ENCODE results near the gene PSMD7. TPM values are rescaled to one million over a fixed set of nuclear protein-coding genes. Genes with fewer than 3 reads are reported as not detected.

Gene PSMD7
- 75.5 to 78.3 TPM (median 76.8 TPM) in 3 replicates for total RNA-seq

DNA sequence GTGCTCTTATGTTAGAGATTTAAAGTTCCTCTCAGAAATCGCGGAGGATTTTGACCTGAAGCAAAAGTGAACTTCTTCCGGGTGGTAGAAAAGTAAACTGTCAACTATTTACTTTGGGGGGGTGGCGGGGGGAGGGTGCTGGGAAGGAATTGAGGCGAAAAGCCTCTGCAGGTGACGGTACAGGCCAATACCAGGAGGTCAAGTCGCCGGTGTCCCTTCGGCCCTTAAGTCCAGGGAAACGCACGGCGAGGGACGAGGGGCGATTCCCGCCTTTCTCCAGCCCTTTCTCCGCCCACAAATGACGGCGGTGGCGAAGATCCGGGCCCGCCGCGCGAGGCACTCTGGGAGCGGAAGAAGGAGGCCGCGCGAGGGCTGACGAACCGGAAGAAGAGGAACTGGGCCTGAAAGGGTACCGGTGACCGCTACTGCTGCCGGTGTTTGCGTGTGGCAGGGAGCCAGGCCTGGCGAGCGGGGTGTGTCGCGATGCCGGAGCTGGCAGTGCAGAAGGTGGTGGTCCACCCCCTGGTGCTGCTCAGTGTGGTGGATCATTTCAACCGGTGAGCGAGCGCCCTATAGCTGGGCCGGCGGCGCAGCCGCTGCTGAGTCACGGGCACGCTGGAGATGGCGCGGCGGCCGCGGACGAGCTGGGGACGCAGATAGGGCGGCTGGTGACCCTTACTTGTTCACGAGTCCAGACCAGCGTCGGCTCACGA is at the start of gene PSMD7:
TSS of gene PSMD7 (plus strand) at position 383 of the 713 bp plus-strand sequence. CDS start at position 484, 101 bp downstream.
- no peak for TF ChIP-seq CTCF (IDR thresholded peaks at IDR 0.05; ENCODE audit: unreplicated experiment)
- Mint-ChIP-seq H3K9me3 (peaks cover 7% of the 10 kb centered on the region), H3K27ac (peak within 1 kb of the TSS; percentile 93), H3K36me3 (peaks cover 20% of the 10 kb centered on the region), H3K4me3 (peak within 1 kb of the TSS; percentile 76), H3K27me3 (ENCODE audit: low read depth) (no peaks in the 10 kb centered on the region), H3K4me1 (peaks cover 29% of the 10 kb centered on the region)
- DNase-seq (ENCODE audit: low spot score in 2 of 2, unreplicated experiment in 2 of 2) = peak; percentile 64 to 84

DNA sequence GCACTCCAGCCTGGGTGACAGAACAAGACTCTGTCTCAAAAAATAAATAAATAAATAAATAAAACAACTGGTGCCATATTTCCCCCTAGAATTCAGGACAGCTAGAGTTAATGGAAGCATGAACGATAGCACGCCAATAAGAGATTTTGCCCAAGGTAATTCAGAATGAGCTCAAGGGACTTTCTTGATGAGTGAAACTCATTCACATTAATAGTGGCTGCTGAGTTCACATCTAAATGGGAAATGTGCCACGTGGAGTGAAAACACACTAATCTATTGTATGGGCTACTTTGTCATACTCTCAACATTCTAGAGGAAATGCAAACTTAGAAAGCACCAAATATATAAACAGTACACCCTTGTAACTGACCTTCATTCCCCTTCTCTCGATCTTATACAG is 47.4 kb upstream of the PSMD7 start:
- H3K9me3 Mint-ChIP-seq = peaks cover 4% of the 10 kb centered on the region
- H3K27ac Mint-ChIP-seq = no peak overlapping the region
- H3K36me3 Mint-ChIP-seq = no peaks in the 10 kb centered on the region
- no peak for TF ChIP-seq CTCF (IDR thresholded peaks at IDR 0.05; ENCODE audit: unreplicated experiment)
- peaks cover 5% of the 10 kb centered on the region for H3K27me3 Mint-ChIP-seq (ENCODE audit: low read depth)
- peaks cover 1% of the 10 kb centered on the region for H3K4me1 Mint-ChIP-seq
- DNase-seq (ENCODE audit: low spot score in 2 of 2, unreplicated experiment in 2 of 2) = no peak
- no peak overlapping the region for H3K4me3 Mint-ChIP-seq

DNA sequence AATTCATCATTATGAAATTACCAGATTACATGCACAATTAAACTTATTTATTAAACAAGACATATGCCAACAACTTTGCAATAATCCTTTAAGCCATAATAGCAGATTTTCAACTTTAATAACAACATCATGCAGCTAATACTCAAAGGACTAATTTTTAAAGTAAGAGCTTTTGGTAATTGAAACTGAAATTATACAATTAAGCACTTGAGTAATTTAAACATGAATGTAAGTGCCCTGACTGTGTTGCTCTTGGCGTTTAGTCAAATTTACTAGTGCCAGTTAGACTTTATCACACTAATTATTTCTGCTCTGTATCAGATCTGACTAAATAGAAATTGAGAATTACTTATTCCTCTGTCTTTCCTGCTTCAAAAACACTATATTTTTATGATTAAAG is 46.8 kb upstream of the PSMD7 start:
- peaks cover 5% of the 10 kb centered on the region for H3K27me3 Mint-ChIP-seq (ENCODE audit: low read depth)
- H3K4me1 Mint-ChIP-seq = peaks cover 1% of the 10 kb centered on the region
- no peak for TF ChIP-seq CTCF (IDR thresholded peaks at IDR 0.05; ENCODE audit: unreplicated experiment)
- peaks cover 4% of the 10 kb centered on the region for H3K9me3 Mint-ChIP-seq
- H3K36me3 Mint-ChIP-seq = no peaks in the 10 kb centered on the region
- no peak for DNase-seq (ENCODE audit: low spot score in 2 of 2, unreplicated experiment in 2 of 2)
- no peak overlapping the region for H3K27ac Mint-ChIP-seq
- H3K4me3 Mint-ChIP-seq = no peak overlapping the region

GRCh38 chr16:74252329-74252728 is 44.3 kb upstream of the PSMD7 start:
- Mint-ChIP-seq H3K4me1 (peaks cover 1% of the 10 kb centered on the region), H3K27me3 (ENCODE audit: low read depth) (peaks cover 5% of the 10 kb centered on the region), H3K36me3 (no peaks in the 10 kb centered on the region), H3K27ac (no peak overlapping the region), H3K4me3 (no peak overlapping the region), H3K9me3 (peaks cover 4% of the 10 kb centered on the region)
- TF ChIP-seq CTCF (IDR thresholded peaks at IDR 0.05; ENCODE audit: unreplicated experiment) = no peak
- no peak for DNase-seq (ENCODE audit: low spot score in 2 of 2, unreplicated experiment in 2 of 2)

GRCh38 chr16:74253161-74253938 is 43.3 kb upstream of the PSMD7 start:
- Mint-ChIP-seq H3K9me3 (peaks cover 4% of the 10 kb centered on the region), H3K4me1 (peaks cover 1% of the 10 kb centered on the region), H3K27ac (no peak overlapping the region), H3K36me3 (no peaks in the 10 kb centered on the region), H3K4me3 (no peak overlapping the region), H3K27me3 (ENCODE audit: low read depth) (peaks cover under 1% of the 10 kb centered on the region)
- no peak for TF ChIP-seq CTCF (IDR thresholded peaks at IDR 0.05; ENCODE audit: unreplicated experiment)
- DNase-seq (ENCODE audit: low spot score in 2 of 2, unreplicated experiment in 2 of 2) = no peak

All from mesothelial cell of epicardium (in vitro differentiated cells).